ENCODE measurements around the gene ACAP2. TPM values are rescaled to one million over a fixed set of nuclear protein-coding genes. Genes with fewer than 3 reads are reported as not detected.

The ACAP2 gene
- total RNA-seq, 4 donors from 2014 or later: 31.8 to 85.8 (median 43.9) TPM

- no peak for DNase-seq (ENCODE audit: extremely low spot score)
- Histone ChIP-seq H3K4me1 (no peaks in the 10 kb centered on the region), H3K4me3 (no peak overlapping the region), H3K9me3 (no peaks in the 10 kb centered on the region), H3K27me3 (no peaks in the 10 kb centered on the region), H3K27ac (replicated peaks in 1 of 4) (no peak overlapping the region), H3K36me3 (peaks cover 9 to 28% (median 18%) of the 10 kb centered on the region in 4 donors)
- TF ChIP-seq POLR2AphosphoS5 (IDR thresholded peaks at IDR 0.05): no peak
- no peak for TF ChIP-seq CTCF (IDR thresholded peaks at IDR 0.05)
- TF ChIP-seq POLR2A (IDR thresholded peaks at IDR 0.05; ENCODE audit: low read depth): no peak
- no peak for TF ChIP-seq EP300 (IDR thresholded peaks at IDR 0.05)
- 100% methylated on average over 3 of the region's 5 CpGs for WGBS
- intact Hi-C loops (cut with DNase I): no loop called here
These were observed 123.8 kb downstream of the ACAP2 start for GRCh38 chr3:195319060-195319459.

- intact Hi-C loops (cut with DNase I): no loop called here
- Histone ChIP-seq H3K36me3 (peaks cover 0 to 5% (median 0%) of the 10 kb centered on the region in 4 donors), H3K4me3 (no peak overlapping the region), H3K4me1 (no peaks in the 10 kb centered on the region), H3K27me3 (no peaks in the 10 kb centered on the region), H3K9me3 (no peaks in the 10 kb centered on the region), H3K27ac (replicated peaks in 1 of 4) (no peak overlapping the region)
- TF ChIP-seq EP300 (IDR thresholded peaks at IDR 0.05) (no peak), POLR2A (IDR thresholded peaks at IDR 0.05; ENCODE audit: low read depth) (no peak), POLR2AphosphoS5 (IDR thresholded peaks at IDR 0.05) (no peak), CTCF (IDR thresholded peaks at IDR 0.05) (no peak)
- no peak for DNase-seq (ENCODE audit: extremely low spot score)
- WGBS: 71% methylated on average over 6 of the region's 6 CpGs
These were observed 130.1 kb downstream of the ACAP2 start for GRCh38 chr3:195312714-195313113.

GRCh38 chr3:195307711-195308110, 135.1 kb downstream of the ACAP2 start:
- H3K36me3 ChIP-seq: peaks cover 0 to 37% (median 14%) of the 10 kb centered on the region in 4 donors
- intact Hi-C loops (cut with DNase I): no loop called here

GRCh38 chr3:195306369-195306768, 136.5 kb downstream of the ACAP2 start:
- Histone ChIP-seq H3K36me3 (peaks cover 0 to 45% (median 24%) of the 10 kb centered on the region in 4 donors), H3K27me3 (no peaks in the 10 kb centered on the region), H3K9me3 (no peaks in the 10 kb centered on the region), H3K27ac (replicated peaks in 1 of 4) (no peak overlapping the region), H3K4me3 (no peak overlapping the region), H3K4me1 (no peaks in the 10 kb centered on the region)
- no peak for DNase-seq (ENCODE audit: extremely low spot score)
- intact Hi-C loops (cut with DNase I): no loop called here
- TF ChIP-seq CTCF (IDR thresholded peaks at IDR 0.05) (no peak), POLR2AphosphoS5 (IDR thresholded peaks at IDR 0.05) (no peak), POLR2A (IDR thresholded peaks at IDR 0.05; ENCODE audit: low read depth) (no peak), EP300 (IDR thresholded peaks at IDR 0.05) (no peak)
- 95% methylated on average over 4 of the region's 4 CpGs for WGBS

More at GRCh38 chr3:195307711-195308110, 135.1 kb downstream of the ACAP2 start:
- Histone ChIP-seq H3K27ac (replicated peaks in 1 of 4) (no peak overlapping the region), H3K4me3 (no peak overlapping the region), H3K9me3 (no peaks in the 10 kb centered on the region), H3K27me3 (no peaks in the 10 kb centered on the region), H3K4me1 (no peaks in the 10 kb centered on the region)
- no peak for TF ChIP-seq EP300 (IDR thresholded peaks at IDR 0.05)
- no peak for TF ChIP-seq POLR2A (IDR thresholded peaks at IDR 0.05; ENCODE audit: low read depth)
- TF ChIP-seq POLR2AphosphoS5 (IDR thresholded peaks at IDR 0.05): no peak
- TF ChIP-seq CTCF (IDR thresholded peaks at IDR 0.05): no peak
- DNase-seq (ENCODE audit: extremely low spot score): no peak

- intact Hi-C loops (cut with DNase I): no loop called here
- H3K9me3 ChIP-seq: no peaks in the 10 kb centered on the region
- no peak for TF ChIP-seq POLR2A (IDR thresholded peaks at IDR 0.05; ENCODE audit: low read depth)
- TF ChIP-seq EP300 (IDR thresholded peaks at IDR 0.05): no peak
- TF ChIP-seq POLR2AphosphoS5 (IDR thresholded peaks at IDR 0.05): no peak
- no peak for TF ChIP-seq CTCF (IDR thresholded peaks at IDR 0.05)
- H3K4me1 ChIP-seq: no peaks in the 10 kb centered on the region
- no peaks in the 10 kb centered on the region for H3K27me3 ChIP-seq
- DNase-seq (ENCODE audit: extremely low spot score): no peak
- peaks cover 4 to 74% (median 34%) of the 10 kb centered on the region in 4 donors for H3K36me3 ChIP-seq
- WGBS: 81% methylated on average over 3 of the region's 3 CpGs
- no peak overlapping the region for H3K27ac ChIP-seq (replicated peaks in 1 of 4)
- no peak overlapping the region for H3K4me3 ChIP-seq
These were observed 140.4 kb downstream of the ACAP2 start for GRCh38 chr3:195302431-195302830.
